Spleen (tissue), 11 donors: Measurements from ENCODE around the gene MIDN. TPM values are rescaled to one million over a fixed set of nuclear protein-coding genes. Genes with fewer than 3 reads are reported as not detected.
A peak's percentile ranks its signal among the peaks of the same experiment; 100 is the strongest.

Experiments
- DNase-seq: peaks from one replicate; pipeline ENCODE4 v3.0.0-alpha.2; 2020
- H3K27ac ChIP-seq, 8 donors: fragments of 200-600 bp; sonication (generic) in 7 of 8; 1 replicate in 4 of 8; 2 replicates in 4 of 8; pipeline versions ENCODE4 v1.5.0 to v1.8.0; 2016 to 2021; ENCODE audit warnings: inconsistent platforms in 4 of 8, mild to moderate bottlenecking in 4 of 8, moderate library complexity in 1 of 8
- H3K27me3 ChIP-seq, 7 donors: fragments of 200-600 bp; sonication (generic) in 6 of 7; replicated peaks in 1 of 7; 1 replicate in 4 of 7; 2 replicates in 3 of 7; pipeline versions ENCODE4 v1.5.0 to v1.8.0; 2016 to 2021; ENCODE audit warnings: inconsistent platforms in 3 of 7, mild to moderate bottlenecking in 1 of 7
- H3K36me3 ChIP-seq, 6 donors: fragments of 200-600 bp; sonication (generic) in 5 of 6; 1 replicate in 4 of 6; 2 replicates in 2 of 6; pipeline versions ENCODE4 v1.5.0 to v1.8.0; 2016 to 2021; ENCODE audit warnings: inconsistent platforms in 2 of 6
- H3K4me1 ChIP-seq, 6 donors: fragments of 200-600 bp; sonication (generic) in 5 of 6; 1 replicate in 3 of 6; 2 replicates in 3 of 6; pipeline versions ENCODE4 v1.5.0 to v1.8.0; 2016 to 2021; ENCODE audit warnings: inconsistent platforms in 3 of 6
- H3K4me3 ChIP-seq, 8 donors: fragments of 200-600 bp; sonication (generic) in 7 of 8; 1 replicate in 4 of 8; 2 replicates in 4 of 8; pipeline versions ENCODE4 v1.5.0 to v1.8.0; 2016 to 2021; ENCODE audit warnings: inconsistent platforms in 4 of 8, mild to moderate bottlenecking in 4 of 8, moderate library complexity in 2 of 8
- H3K9me3 ChIP-seq, 8 donors: fragments of 200-600 bp; sonication (generic) in 7 of 8; 1 replicate in 4 of 8; 2 replicates in 4 of 8; pipeline versions ENCODE4 v1.5.0 to v1.8.0; 2016 to 2021; ENCODE audit warnings: inconsistent platforms in 4 of 8
- POLR2A ChIP-seq, 3 donors: fragments of 450-650 bp; IDR thresholded peaks; one replicate each; pipeline ENCODE4 v1.5.1; 2017; ENCODE audit warnings: antibody characterized with exemption in 3 of 3, mild to moderate bottlenecking in 1 of 3
- POLR2AphosphoS5 ChIP-seq, 3 donors: sonication (generic); formaldehyde crosslinking; IDR thresholded peaks; one replicate each; pipeline ENCODE4 v1.5.1; 2017; ENCODE audit warnings: antibody characterized with exemption in 3 of 3
- WGBS, 5 donors: extraction: QIAGEN DNeasy Blood & Tissue Kit in 3 of 5; methylation state at CpG; one replicate each; pipeline versions ENCODE4 v1.1.5 to v1.1.7; 2013 to 2018; 5-methylcytosine and 5-hydroxymethylcytosine counted together
- intact Hi-C: fragments of 100-400 bp; cut with DNase I; formaldehyde crosslinking; loops from one replicate; pipeline ENCODE4 v1.15.0; 2023; ENCODE audit warnings: low total_unique reads
- polyA plus RNA-seq, 3 donors: library from polyadenylated mRNA; stranded (reverse); fragments of 200-250 nt; gene quantifications; one replicate each; pipeline ENCODE4 v1.2.1, GENCODE V29; 2013
- total RNA-seq, 7 donors: library from RNA; depleted of rRNA in 3 of 7; stranded (reverse); fragments of >200 nt in 3 of 7; fragmentation: NEBNext Ultra II Directional in 4 of 7; extraction: Animal tissue kit (Norgen Biotek cat#: 25700) in 4 of 7; gene quantifications; one replicate each; pipeline versions ENCODE4 v1.1.0 to v1.2.1, GENCODE V29; 2016 to 2021
- TF ChIP-seq, protein P1 (sequence below), 11 experiments: fragments of 200-600 bp in 7 of 11; fragments of 450-650 bp in 4 of 11; sonication (generic) in 4 of 11; IDR thresholded peaks in 8 of 11; conservative IDR thresholded peaks in 3 of 11; 1 replicate in 7 of 11; 2 replicates in 4 of 11; pipeline versions ENCODE4 v1.4.0 to v1.8.0; 2016 to 2021; ENCODE audit warnings: antibody characterized with exemption in 11 of 11, inconsistent platforms in 4 of 11, mild to moderate bottlenecking in 1 of 11
- donor health status: healthy with polysubstance abuse.
- donor health status: DM: no; HTN: no; CAD: no; lungs with moderate emphysema.
- donor health status: DM: no; HTN: no; CAD: no.
- donor health status: Bipolar disorder and iron deficiency.
- donor health status: healthy.
- donor health status: DM: no; HTN: no; CAD: no.
- donor health status: DM: yes; HTN: yes; CAD: no.

Gene MIDN
- total and polyA plus RNA-seq, 10 donors, result 16.5 to 223 (median 86.7) TPM

DNA sequence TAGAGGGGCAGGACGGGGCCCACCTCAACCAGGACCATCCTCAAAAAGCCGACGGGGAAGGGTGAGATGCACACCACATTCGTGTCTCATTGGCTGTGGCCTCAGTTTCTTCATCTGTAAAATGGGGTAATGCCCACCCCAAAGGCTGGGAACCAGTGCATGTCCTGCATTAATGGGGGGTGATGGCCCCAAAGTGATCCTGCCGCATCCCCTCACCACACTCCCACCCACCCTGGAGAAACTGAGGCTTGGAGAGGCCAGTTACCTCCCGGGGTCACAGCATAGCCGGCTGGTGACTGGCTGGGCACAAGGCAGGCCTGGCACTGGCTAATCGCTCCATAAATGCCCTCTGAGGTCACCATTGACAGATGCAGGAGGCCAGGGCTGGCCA lies 640 bp upstream of the MIDN start:
- H3K4me3 ChIP-seq, result peak overlapping the region; percentile 67 to 99 (median 94)
- peak overlapping the region; percentile 97 to 100 (median 99) for H3K27ac ChIP-seq
- no peaks in the 10 kb centered on the region for H3K27me3 ChIP-seq
- intact Hi-C loops, result no loop called here
- peaks cover 34 to 74% (median 67%) of the 10 kb centered on the region in 6 donors for H3K4me1 ChIP-seq
- DNase-seq, result no peak
- WGBS, 5 donors, result 60 to 76% (median 62%) methylated on average over 5 to 8 of the region's 8 CpGs
- no peak for TF ChIP-seq POLR2A (IDR thresholded peaks at IDR 0.05)
- no peak for TF ChIP-seq POLR2AphosphoS5 (IDR thresholded peaks at IDR 0.05)
- TF ChIP-seq, protein P1, sequence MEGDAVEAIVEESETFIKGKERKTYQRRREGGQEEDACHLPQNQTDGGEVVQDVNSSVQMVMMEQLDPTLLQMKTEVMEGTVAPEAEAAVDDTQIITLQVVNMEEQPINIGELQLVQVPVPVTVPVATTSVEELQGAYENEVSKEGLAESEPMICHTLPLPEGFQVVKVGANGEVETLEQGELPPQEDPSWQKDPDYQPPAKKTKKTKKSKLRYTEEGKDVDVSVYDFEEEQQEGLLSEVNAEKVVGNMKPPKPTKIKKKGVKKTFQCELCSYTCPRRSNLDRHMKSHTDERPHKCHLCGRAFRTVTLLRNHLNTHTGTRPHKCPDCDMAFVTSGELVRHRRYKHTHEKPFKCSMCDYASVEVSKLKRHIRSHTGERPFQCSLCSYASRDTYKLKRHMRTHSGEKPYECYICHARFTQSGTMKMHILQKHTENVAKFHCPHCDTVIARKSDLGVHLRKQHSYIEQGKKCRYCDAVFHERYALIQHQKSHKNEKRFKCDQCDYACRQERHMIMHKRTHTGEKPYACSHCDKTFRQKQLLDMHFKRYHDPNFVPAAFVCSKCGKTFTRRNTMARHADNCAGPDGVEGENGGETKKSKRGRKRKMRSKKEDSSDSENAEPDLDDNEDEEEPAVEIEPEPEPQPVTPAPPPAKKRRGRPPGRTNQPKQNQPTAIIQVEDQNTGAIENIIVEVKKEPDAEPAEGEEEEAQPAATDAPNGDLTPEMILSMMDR (IDR thresholded peaks at IDR 0.05 in 8 of 11, conservative IDR thresholded peaks at IDR 0.05 in 3 of 11), result no peak
- H3K36me3 ChIP-seq, result peaks cover 0 to 43% (median 13%) of the 10 kb centered on the region in 6 donors
- no peaks in the 10 kb centered on the region for H3K9me3 ChIP-seq

DNA sequence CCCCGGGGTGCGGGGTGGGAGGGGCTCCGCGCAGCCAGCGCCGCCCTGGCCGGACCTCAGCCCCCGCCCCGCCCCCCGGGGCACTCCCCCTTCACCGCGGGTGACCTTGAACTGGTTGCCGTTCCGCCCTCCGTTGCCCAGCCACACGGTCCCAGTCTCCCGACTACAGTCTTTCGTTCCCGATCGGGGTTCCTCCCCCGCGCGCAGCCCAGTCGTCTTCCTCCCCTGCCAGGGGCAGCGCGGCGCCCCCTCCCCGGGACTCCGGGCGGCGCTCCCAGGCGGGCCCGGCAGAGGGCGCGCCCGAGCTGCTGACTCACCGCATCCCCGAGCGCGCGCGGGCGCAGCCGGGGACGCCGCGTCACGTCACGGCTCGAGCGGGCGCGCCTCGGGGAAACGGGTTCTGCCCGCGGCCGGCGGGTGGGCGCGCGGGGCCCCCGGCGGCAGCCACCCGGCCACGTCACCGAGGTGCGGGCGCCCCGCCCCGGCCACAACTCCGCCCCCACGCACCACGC lies 459 bp downstream of the MIDN start:
- DNase-seq, result peak; percentile 96
- peaks cover 0 to 39% (median 17%) of the 10 kb centered on the region in 6 donors for H3K36me3 ChIP-seq
- H3K4me1 ChIP-seq, result peaks cover 35 to 74% (median 66%) of the 10 kb centered on the region in 6 donors
- WGBS, 5 donors, result 0 to 2% (median 0%) methylated on average over 9 to 74 of the region's 74 CpGs
- TF ChIP-seq POLR2A (IDR thresholded peaks at IDR 0.05) (peak in 1 of 3 donors; percentile 65), POLR2AphosphoS5 (IDR thresholded peaks at IDR 0.05) (peak in 1 of 3 donors; percentile 62)
- TF ChIP-seq, protein P1 (IDR thresholded peaks at IDR 0.05 in 8 of 11, conservative IDR thresholded peaks at IDR 0.05 in 3 of 11), result peak; percentile 70 to 94 (median 86)
- no peaks in the 10 kb centered on the region for H3K27me3 ChIP-seq
- peak overlapping the region; percentile 67 to 99 (median 94) for H3K4me3 ChIP-seq
- intact Hi-C loops, result no loop called here
- peak overlapping the region; percentile 97 to 100 (median 99) for H3K27ac ChIP-seq
- no peaks in the 10 kb centered on the region for H3K9me3 ChIP-seq

DNA sequence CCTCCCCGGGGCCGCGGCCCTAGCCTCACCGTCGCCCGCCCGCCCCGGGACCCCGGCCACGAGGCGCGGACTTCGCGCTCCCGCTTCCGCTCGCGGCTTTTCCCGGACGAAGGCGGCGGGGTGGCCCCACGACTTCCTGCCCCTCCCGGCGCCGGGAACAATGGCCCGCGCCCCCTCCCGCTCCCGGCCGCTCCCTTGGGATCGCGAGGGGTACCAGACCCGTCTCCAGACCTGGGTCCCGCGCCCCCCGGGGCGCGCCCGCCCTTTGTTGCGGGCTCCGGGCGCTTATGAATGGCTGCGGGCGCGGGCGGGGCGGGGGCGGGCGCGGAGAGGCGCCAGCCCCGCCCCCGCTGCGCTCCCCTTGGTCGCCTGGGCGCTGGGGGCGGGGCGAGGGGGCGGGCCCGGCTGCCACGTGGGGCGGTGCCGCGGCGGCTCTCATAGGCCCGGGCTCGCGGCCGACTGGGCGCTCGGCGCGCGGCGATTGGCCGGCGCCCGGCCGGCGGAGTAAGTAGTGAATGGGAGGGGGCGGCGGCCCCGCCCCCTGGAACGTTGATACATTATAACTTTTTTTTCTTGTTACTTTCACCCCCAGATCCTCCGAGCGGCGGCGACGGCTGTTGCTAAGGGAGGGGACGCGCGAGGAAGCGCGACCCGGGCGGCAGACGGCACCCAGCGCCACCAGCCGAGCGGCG lies 1.1 kb downstream of the MIDN start:
- DNase-seq, result peak; percentile 97
- 0 to 1% (median 0%) methylated on average over 25 to 102 of the region's 102 CpGs for WGBS, 5 donors
- intact Hi-C loops, result no loop called here
- TF ChIP-seq POLR2AphosphoS5 (IDR thresholded peaks at IDR 0.05), result peak; percentile 98 to 99 (median 98)
- peak; percentile 83 to 97 (median 93) for TF ChIP-seq POLR2A (IDR thresholded peaks at IDR 0.05)
- TF ChIP-seq, protein P1 (IDR thresholded peaks at IDR 0.05 in 8 of 11, conservative IDR thresholded peaks at IDR 0.05 in 3 of 11), result peak in 1 of 11 experiments; percentile 17
- Histone ChIP-seq H3K4me1 (peaks cover 35 to 74% (median 66%) of the 10 kb centered on the region in 6 donors), H3K4me3 (peak overlapping the region; percentile 91 to 99 (median 98)), H3K9me3 (no peaks in the 10 kb centered on the region), H3K27me3 (no peaks in the 10 kb centered on the region), H3K36me3 (peaks cover 0 to 39% (median 23%) of the 10 kb centered on the region in 6 donors), H3K27ac (peak overlapping the region; percentile 97 to 100 (median 99))

DNA sequence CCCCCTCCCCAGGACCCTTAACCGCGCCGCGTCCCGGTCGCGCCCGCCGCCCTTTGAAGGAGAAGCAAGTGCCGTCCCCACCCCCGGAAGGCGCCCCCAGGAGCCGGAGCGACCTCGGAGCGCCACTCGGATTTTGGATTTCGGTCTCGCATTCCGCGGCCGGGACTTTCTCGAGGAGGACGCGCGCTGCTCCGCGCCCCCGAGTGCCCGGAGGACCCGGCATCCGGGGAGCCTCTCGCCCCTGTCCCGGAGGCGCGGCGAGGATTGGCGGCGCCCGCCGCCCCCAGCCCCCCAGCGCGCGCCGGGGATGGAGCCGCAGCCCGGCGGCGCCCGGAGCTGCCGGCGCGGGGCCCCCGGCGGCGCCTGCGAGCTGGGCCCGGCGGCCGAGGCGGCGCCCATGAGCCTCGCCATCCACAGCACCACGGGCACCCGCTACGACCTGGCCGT lies 1.6 kb downstream of the MIDN start:
- 0 to 1% (median 0%) methylated on average over 12 to 67 of the region's 67 CpGs for WGBS, 5 donors

More for the DNA sequence above, 1.6 kb downstream of the MIDN start:
- H3K9me3 ChIP-seq, result no peaks in the 10 kb centered on the region
- peaks cover 35 to 74% (median 66%) of the 10 kb centered on the region in 6 donors for H3K4me1 ChIP-seq
- peak overlapping the region; percentile 95 to 100 (median 99) for H3K27ac ChIP-seq
- H3K27me3 ChIP-seq, result no peaks in the 10 kb centered on the region
- H3K4me3 ChIP-seq, result peak overlapping the region; percentile 91 to 99 (median 98)
- no peak for DNase-seq
- intact Hi-C loops, result no loop called here
- TF ChIP-seq POLR2AphosphoS5 (IDR thresholded peaks at IDR 0.05), result no peak
- no peak for TF ChIP-seq POLR2A (IDR thresholded peaks at IDR 0.05)
- TF ChIP-seq, protein P1 (IDR thresholded peaks at IDR 0.05 in 8 of 11, conservative IDR thresholded peaks at IDR 0.05 in 3 of 11), result no peak
- peaks cover 0 to 45% (median 29%) of the 10 kb centered on the region in 6 donors for H3K36me3 ChIP-seq
